DMS153 (cell line): Measurements from ENCODE around the gene NTSR1.

Source experiments
- DNase-seq: peaks from one replicate; lab custom pipeline; 2025; lab: John Stamatoyannopoulos, UW

Gene NTSR1

GRCh38 chr20:62739581-62740285 lies 31.1 kb downstream of the NTSR1 start:
- DNase-seq: peak; percentile 33

DNA sequence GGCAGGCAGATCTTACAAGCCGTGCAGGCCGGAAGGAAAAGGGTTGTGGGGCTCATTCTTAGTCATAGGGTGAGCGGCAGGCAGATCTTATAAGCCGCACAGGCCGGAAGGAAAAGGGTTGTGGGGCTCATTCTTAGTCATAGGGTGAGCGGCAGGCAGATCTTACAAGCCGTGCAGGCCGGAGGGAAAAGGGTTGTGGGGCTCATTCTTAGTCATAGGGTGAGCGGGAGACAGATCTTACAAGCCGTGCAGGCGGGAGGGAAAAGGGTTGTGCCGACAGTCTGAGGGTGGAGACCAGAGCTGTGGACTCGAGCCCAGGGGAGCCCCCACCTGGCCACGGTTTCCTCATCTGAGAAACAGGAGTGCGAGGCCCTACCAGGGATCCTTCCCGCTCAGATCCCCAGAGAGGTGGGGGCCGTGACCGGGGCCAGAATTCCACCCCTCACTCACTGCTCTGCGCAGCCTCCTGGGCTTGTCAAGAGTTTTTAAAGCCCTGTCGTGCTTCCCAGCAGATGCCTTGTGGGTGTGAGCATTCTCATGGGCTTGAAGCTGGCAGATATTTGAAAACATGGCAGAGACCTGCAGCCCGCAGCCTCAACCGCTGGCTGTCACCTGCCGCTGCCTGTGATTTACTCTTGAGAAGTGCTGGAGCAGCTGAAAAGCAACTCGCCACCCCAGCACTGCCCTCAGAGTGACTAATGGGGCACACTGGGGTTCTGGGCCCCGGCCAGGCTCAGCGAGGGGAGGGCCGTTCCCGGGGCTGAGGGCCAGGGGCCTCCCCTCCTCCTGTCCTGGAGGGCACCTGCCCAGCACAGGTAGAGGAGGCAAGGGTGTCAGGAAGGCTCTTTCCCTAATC lies 31.9 kb downstream of the NTSR1 start:
- DNase-seq: no peak

DNA sequence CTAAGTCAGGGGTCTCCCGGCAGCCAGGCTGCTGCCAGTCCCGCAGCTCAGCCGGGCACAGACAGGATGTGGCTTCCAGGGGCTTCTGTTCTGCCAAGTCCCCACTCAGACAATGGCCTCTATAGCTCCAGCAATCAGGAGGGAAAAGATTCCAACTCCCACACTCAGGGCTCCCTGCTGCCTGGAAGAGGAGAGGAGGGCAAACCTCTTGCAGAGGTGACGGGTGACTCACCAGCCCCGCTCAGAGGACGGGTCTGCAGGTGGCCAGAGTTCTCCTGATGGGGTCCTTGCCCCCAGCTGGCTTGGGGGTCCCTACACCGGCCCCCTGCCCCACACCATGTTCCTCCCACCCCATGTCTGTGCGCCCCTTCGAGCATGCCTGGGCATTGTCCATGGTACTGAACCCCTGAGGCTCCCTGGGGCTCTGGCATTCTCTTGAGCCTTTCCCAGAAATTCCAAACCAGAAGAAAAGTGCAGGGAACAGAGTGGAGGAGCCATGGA lies 32.6 kb downstream of the NTSR1 start:
- DNase-seq: no peak

DNA sequence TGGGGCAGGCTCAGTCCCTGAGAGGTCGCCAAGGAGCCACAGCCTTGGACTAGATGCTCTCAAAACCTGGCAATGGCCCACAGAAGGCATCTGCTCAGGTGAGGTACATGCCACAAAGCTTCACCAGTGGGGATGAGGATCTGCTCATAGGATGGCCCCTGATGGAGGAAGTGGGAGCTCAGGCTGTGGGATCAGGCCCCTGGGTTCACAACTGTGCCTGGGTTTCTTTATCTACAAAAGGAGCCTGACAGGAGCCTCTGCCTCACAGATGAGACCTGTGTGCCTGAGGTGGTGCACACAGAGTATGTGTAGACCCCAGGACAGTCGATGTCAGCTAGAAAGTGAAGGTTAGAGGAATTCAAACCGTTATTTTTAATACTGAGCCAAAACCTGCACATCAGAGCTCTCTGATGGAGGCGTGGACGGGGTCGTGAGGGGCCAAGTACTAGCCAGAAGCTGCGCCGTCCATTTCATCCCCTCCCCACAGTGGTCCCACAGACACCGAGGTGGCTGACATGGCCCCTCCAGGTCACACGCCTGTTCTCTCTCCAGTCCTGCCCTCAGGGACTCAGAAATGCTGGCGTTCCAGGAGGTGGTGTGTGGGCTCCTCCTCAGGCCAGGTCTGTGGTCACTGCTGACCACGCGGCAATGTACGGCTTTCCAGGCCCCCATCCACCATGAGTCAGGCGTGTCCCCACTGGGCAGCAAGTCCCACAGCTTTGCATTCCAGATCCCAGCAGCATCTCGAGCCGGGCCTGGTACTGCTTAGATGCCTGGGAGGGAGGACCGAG lies 33.3 kb downstream of the NTSR1 start:
- no peak for DNase-seq

- DNase-seq: no peak
These were observed 33.9 kb downstream of the NTSR1 start for GRCh38 chr20:62742550-62742949.

GRCh38 chr20:62742979-62743776 lies 34.5 kb downstream of the NTSR1 start:
- no peak for DNase-seq

- DNase-seq: no peak
These were observed 35.2 kb downstream of the NTSR1 start for GRCh38 chr20:62743777-62744317.

DNA sequence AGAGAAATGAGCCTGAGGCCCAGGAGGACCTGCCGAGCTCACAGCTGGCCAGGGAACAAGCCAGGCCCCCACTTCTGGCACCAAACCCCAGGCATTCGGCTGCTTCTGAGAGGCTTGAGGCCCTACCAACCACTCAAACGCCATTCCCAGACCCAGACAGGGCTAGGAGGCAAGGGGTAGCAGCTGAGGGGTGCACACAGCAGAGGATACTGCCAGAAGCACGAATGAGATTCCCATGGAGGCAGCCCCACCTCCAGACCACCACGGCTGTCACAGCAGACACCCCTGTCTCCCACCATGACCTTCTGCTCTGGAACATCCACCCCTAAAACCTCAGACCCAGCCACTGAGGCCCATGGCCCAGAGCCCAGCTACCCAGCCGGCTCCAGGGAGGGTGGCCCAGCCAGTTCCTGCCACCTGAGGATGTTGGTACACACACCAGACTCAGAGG lies 36.1 kb downstream of the NTSR1 start:
- DNase-seq: no peak

- no peak for DNase-seq
These were observed 36.8 kb downstream of the NTSR1 start for GRCh38 chr20:62745279-62745951.

DNA sequence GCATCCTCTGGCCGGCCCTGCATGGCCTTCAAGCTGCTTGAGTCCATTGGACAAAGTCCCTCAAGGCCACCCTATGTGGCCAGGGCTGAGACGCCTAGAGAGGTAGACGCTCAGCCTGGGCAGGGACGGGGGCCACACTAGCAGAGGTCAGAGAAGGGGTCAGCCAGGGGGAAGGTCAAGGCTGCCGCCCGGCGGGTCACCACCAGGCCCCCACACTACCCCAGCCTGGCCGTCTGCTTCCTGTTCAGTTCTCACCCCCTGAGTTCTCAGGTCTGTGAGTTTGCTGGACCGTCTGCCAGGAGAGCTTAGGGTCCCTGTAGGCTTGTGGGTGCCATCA lies 37.3 kb downstream of the NTSR1 start:
- no peak for DNase-seq

GRCh38 chr20:62748311-62748710 lies 39.7 kb downstream of the NTSR1 start:
- no peak for DNase-seq

DNA sequence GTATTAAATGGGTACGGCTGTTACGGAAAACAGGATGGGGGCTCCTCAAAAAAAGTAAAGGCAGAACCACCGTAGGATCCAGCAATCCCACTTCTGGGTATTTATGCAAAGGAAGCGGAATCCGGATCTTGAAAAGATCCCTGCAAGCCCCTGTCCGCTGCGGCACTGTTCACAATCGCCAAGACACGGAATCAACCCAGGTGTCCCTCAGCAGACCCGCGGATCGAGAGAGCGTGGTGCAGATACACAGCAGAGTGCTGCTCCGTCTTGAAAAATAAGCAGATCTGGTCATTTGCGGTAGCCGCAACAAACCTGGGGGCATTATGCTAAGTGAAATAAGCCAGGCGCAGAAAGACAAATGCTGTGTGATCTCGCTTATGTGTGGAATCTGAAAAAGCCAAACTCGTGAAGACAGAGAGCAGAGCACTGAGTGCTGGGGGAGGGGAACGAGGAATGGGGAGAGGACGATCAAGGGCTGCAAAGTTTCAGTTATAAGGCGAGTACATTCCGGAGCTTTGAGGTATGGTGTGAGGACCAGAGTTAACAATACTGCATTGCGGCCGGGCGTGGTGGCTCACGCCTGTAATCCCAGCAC lies 41.3 kb downstream of the NTSR1 start:
- DNase-seq: no peak

DNA sequence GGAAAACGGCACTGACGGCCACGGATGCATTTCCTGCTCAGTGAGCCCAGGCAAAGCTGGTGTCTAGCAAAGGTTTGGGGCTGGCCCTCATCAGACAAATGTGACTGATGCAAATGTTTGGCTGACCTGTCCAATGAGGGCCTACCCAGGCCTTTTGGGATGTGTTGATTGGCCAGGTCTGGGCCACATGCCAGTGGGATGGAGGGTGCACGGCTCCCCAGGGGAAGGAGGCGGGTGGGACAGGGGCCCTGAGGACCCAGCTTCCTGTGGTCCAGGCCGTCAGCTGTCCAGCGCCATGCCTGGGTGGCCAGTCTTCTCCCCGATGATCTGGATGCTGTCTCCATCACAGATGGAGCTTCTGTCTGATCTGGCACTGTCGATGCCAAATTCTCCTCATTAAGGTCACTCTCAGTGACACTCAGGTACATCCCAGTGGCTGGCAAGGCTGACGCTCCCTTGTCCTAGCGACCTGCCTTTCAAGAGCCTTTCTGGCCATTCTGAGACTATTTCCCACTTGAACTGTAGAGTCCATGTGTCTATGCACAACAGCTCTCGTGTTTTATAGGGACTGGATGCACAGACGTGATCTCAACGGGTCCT lies 43.0 kb downstream of the NTSR1 start:
- DNase-seq: no peak

GRCh38 chr20:62752181-62752670 lies 43.6 kb downstream of the NTSR1 start:
- DNase-seq: no peak

- no peak for DNase-seq
These were observed 44.2 kb downstream of the NTSR1 start for GRCh38 chr20:62752671-62753501.

GRCh38 chr20:62753626-62754025 lies 45.0 kb downstream of the NTSR1 start:
- no peak for DNase-seq

GRCh38 chr20:62754122-62754990 lies 45.7 kb downstream of the NTSR1 start:
- no peak for DNase-seq

DNA sequence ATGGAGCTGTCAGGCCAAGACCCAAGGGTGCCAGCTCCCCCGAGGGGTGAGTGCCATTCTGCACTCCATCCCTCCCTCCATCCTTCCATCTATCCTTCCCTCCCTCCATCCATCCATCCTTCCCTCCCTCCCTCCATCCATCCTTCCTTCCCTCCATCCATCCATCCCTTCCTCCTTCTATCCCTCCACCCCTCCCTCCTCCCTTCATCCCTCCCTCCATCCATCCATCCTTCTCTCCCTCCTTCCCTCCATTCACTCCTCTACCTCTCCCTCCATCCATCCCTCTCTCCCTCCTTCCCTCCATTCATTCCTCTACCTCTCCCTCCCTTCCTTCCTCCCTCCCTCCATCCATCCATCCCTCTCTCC lies 46.3 kb downstream of the NTSR1 start:
- DNase-seq: no peak
